Activated T-cell treated with anti-CD3 and anti-CD28 coated beads, Interleukin-2, amount 50 U/mL, for 4 hours (primary cell): Measurements from ENCODE around the gene KDM3B. TPM values are rescaled to one million over a fixed set of nuclear protein-coding genes. Genes with fewer than 3 reads are reported as not detected.
"Not testable (repeated sequence)": the region's sequence is repeated elsewhere in the genome, so short reads cannot be mapped to it uniquely, and the experiment has no call there.

Source experiments
- ATAC-seq, 2 donors: fragments of 200-7000 bp; cut with Tn5 transposase; one replicate each; pipeline ENCODE4 v1.10.0; 2021
- DNase-seq: peaks from one replicate; pipeline ENCODE4 v3.0.0-alpha.2; 2020
- H3K27me3 Mint-ChIP-seq: one replicate; pipeline ENCODE4 v1.8.0; 2021; ENCODE audit warnings: low read depth, mixed read lengths
- H3K36me3 Mint-ChIP-seq: one replicate; pipeline ENCODE4 v1.8.0; 2022; ENCODE audit warnings: mixed read lengths; ENCODE audit not compliant: insufficient read depth
- H3K4me1 Mint-ChIP-seq: one replicate; pipeline ENCODE4 v1.8.0; 2021; ENCODE audit warnings: low read depth, mixed read lengths
- H3K4me3 Mint-ChIP-seq: one replicate; pipeline ENCODE4 v1.8.0; 2021; ENCODE audit warnings: mild to moderate bottlenecking, moderate library complexity, mixed read lengths
- H3K9me3 Mint-ChIP-seq: one replicate; pipeline ENCODE4 v1.8.0; 2021; ENCODE audit warnings: mixed read lengths
- total RNA-seq, 3 donors: library from RNA; stranded (reverse); gene quantifications; one replicate each; pipeline ENCODE4 v1.2.1, GENCODE V29; 2021

The KDM3B gene
- total RNA-seq, 3 donors from 2014 or later = 33.6 to 35.6 (median 34.4) TPM

DNA sequence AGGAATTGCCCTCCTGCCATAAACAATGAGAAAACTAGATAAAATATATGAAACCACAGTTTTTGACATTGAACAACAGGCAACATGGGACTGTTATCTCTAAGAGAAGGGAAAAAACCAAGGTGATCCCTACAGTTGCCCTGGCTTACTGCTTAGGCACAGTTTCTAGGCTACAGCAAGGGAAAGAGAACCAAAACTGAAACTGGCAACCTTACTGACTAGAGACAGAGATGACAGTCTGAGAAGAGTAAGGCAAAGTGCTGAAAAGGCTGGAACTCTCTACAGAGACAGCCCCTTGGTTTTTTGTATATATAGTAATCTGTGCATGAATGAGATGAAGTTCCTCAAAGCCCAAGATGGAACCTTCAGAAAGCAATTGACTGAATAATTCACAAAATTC, 50.2 kb downstream of the KDM3B start:
- Mint-ChIP-seq H3K4me1 (peaks cover 9% of the 10 kb centered on the region), H3K27me3 (no peaks in the 10 kb centered on the region), H3K9me3 (no peaks in the 10 kb centered on the region), H3K4me3 (no peak overlapping the region), H3K36me3 (peaks cover 41% of the 10 kb centered on the region)
- ATAC-seq (peak; percentile 56 to 58), DNase-seq (no peak)

DNA sequence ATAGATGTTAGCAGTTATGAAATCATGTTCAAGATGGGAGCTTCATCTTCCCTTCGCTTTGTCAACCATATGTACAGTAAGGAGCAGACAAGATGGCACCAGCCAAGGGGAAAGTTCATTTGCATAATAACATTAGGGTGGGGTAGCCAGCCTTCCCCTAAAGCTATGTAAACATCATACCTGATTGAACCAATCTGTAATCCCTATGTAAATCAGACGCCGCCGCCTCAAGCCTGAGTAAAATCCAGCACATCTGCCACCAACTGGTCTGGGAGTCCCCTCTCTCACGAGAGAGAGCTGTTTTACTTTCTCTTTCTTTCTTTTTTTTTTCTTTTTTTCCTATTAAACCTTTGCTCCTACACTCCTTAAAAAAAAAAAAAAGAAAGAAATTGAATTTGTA, 55.5 kb downstream of the KDM3B start:
- Mint-ChIP-seq H3K9me3 (no peaks in the 10 kb centered on the region), H3K4me3 (no peak overlapping the region), H3K36me3 (peaks cover 28% of the 10 kb centered on the region), H3K27me3 (no peaks in the 10 kb centered on the region), H3K4me1 (peaks cover 9% of the 10 kb centered on the region)
- ATAC-seq (peak in 1 of 2 donors; percentile 51), DNase-seq (no peak)

DNA sequence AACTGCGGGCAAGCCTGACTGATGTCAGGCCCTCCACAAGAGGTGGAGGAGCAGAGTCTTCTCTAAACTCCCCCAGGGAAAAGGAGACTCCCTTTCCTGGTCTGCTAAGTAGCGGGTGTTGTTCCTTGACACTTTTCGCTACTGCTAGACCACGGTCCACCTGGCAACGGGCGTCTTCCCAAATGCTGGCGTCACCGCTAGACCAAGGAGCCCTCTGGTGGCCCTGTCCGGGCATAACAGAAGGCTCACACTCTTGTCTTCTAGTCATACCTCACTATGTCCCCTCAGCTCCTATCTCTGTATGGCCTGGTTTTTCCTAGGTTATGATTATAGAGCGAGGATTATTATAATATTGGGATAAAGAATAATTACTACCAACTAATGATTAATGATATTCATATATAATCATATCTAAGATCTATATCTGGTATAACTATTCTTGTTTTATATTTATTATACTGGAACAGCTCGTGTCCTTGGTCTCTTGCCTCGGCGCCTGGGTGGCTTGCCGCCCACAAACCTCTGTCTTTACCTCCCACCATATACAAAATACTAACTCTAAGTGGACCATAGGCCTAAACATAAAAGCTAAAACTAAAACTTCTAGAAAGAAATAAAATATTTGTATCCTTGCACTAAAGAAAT, 58.6 kb downstream of the KDM3B start:
- H3K36me3 Mint-ChIP-seq = peaks cover 25% of the 10 kb centered on the region
- not testable (repeated sequence) for H3K9me3 Mint-ChIP-seq, H3K27me3 Mint-ChIP-seq, H3K4me1 Mint-ChIP-seq, H3K4me3 Mint-ChIP-seq, ATAC-seq
- peak; percentile 7 for DNase-seq

DNA sequence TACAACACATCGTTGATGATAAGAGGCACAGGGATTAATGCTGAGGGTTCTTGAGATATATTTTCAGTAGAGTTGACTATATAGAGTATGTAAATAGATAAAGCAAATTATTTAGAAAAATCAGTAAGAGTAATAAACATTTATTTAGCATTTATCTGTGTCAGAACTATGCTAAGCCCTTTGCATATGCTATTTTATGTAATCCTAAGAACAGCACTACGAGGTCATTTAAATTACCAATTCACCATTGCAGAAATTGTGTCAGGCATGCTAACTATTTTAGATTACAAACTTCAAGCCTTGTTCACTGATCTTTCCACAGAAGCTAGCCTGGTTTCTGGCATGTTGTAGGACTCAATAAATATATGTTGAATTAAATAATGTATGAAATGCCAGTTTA, 66.0 kb downstream of the KDM3B start:
- Mint-ChIP-seq H3K9me3 (no peaks in the 10 kb centered on the region), H3K27me3 (no peaks in the 10 kb centered on the region), H3K36me3 (peaks cover 28% of the 10 kb centered on the region), H3K4me3 (no peak overlapping the region), H3K4me1 (no peaks in the 10 kb centered on the region)
- DNase-seq (no peak), ATAC-seq (no peak)

DNA sequence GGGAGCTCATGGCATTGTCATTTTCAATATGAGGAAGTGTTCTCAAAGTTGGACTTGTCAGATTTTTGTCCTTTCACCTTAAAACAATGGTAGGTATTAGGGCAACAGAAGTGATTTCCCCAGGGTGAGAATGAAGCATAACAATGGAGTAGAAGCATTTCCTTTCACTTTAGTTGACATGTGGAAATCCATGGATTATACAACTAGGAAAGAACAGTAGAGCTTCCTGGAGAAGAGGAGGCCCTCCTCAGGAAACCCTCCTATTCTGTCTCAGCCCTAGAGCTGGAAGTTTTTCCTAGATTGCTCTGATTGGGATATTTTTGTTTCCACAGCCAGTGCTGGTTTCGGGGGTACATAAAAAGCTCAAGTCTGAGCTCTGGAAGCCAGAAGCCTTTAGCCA, 72.6 kb downstream of the KDM3B start:
- Mint-ChIP-seq H3K4me3 (no peak overlapping the region), H3K9me3 (no peaks in the 10 kb centered on the region), H3K36me3 (peaks cover 55% of the 10 kb centered on the region), H3K27me3 (no peaks in the 10 kb centered on the region), H3K4me1 (no peaks in the 10 kb centered on the region)
- no peak for DNase-seq
- no peak for ATAC-seq

DNA sequence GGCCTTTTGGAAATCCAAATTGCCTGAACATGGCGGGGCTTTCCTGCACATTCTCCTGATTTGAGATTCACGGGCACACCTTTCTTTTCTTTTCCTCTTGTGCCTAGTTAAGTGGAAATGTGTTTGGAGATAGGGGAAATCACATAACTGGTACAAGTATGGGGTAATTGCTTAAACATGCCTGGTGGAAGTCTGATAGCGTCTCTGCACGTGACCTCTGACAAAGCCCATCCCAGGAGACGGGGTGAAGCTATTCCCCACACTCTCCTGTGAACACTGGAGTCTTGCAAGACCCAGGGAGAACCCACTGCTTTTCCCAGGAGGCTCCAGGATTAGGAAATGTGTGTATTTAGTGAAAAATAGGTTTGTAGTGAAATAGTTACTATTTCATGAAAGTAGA, 83.5 kb downstream of the KDM3B start:
- Mint-ChIP-seq H3K9me3 (no peaks in the 10 kb centered on the region), H3K36me3 (peaks cover 20% of the 10 kb centered on the region), H3K4me3 (no peak overlapping the region), H3K27me3 (no peaks in the 10 kb centered on the region), H3K4me1 (peaks cover 19% of the 10 kb centered on the region)
- no peak for DNase-seq
- no peak for ATAC-seq

DNA sequence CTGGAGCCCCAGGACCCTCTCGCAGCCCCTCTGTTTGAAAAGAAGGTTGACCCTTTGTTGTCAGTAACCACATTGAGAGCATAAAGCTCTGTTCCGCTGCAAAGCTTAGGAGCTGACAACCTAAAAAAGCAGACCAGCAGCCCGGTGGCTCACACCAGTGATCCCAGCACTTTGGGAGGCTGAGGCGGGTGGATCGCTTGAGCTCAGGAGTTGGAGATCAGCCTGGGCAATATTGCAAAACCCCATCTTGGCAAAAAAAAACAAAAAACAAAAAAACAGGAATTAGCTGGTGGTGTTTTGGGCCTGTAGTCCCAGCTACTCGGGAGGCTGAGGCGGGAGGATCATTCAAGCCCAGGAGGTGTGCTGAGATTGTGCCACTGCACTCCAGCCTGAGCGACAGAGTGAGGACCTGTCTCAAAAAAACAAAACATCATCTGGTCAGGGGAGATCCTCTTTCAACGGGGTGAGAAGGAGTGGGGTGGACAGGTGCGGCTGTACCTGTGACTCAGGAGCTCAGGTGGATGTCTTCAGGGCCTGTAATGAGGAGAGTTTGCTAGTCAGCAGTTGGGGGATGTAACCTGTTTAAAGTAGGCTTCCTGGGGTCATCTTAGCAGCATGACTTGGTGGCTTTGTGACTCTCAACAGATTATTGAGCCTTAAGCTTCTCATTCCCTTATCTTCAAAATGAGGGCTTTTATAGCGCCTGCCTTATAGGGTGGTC, 85.7 kb downstream of the KDM3B start:
- peak overlapping the region; percentile 81 for H3K4me3 Mint-ChIP-seq
- ATAC-seq = no peak
- no peaks in the 10 kb centered on the region for H3K9me3 Mint-ChIP-seq
- no peak for DNase-seq
- H3K27me3 Mint-ChIP-seq = no peaks in the 10 kb centered on the region
- peaks cover 12% of the 10 kb centered on the region for H3K36me3 Mint-ChIP-seq
- H3K4me1 Mint-ChIP-seq = peaks cover 19% of the 10 kb centered on the region

DNA sequence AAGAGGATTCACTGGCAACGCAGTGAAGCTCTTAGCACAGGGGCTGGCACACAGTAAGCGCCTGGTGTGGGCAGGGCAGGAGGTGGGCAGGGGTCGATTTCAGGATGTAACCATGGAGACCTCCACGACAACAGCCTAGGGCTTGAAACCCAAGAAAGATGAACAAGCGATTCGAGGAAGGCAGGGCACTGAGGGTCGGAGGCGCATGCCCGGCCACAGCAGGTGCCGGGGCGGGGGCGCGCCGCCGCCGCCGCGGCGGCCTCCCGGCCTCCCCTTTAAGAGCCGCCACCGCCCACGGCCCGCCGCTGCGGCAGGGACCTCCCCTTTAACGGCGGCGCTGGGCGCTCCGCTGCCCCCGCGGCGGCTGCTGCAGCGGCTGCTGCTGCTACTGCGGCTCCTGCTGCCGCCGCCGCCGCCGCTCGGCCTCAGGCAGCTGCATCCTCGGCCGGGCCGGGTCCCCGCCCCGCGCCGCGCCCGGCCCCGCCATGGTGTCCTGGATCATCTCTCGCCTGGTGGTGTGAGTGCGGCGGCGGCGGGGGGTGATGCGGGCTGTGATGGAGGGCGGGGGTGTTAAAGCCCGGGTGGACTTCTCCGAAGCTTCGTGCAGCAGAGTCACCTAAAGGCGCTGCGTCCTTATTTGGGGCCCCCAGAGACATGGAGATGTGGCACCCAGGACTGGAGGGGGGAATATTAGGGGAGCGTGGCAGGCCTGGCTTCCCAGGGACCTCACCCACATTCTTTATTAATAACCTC, 86.4 kb downstream of the KDM3B start, which contains the start of gene REEP2:
REEP2 (plus strand) TSS at position 334 of the 753 bp plus-strand sequence; CDS start at position 486, 152 bp downstream.
- H3K4me3 Mint-ChIP-seq = peak within 1 kb of the TSS; percentile 81
- peak; percentile 91 to 92 for ATAC-seq
- H3K9me3 Mint-ChIP-seq = no peaks in the 10 kb centered on the region
- peaks cover 12% of the 10 kb centered on the region for H3K36me3 Mint-ChIP-seq
- H3K4me1 Mint-ChIP-seq = peaks cover 19% of the 10 kb centered on the region
- no peaks in the 10 kb centered on the region for H3K27me3 Mint-ChIP-seq
- DNase-seq = peak; percentile 60

DNA sequence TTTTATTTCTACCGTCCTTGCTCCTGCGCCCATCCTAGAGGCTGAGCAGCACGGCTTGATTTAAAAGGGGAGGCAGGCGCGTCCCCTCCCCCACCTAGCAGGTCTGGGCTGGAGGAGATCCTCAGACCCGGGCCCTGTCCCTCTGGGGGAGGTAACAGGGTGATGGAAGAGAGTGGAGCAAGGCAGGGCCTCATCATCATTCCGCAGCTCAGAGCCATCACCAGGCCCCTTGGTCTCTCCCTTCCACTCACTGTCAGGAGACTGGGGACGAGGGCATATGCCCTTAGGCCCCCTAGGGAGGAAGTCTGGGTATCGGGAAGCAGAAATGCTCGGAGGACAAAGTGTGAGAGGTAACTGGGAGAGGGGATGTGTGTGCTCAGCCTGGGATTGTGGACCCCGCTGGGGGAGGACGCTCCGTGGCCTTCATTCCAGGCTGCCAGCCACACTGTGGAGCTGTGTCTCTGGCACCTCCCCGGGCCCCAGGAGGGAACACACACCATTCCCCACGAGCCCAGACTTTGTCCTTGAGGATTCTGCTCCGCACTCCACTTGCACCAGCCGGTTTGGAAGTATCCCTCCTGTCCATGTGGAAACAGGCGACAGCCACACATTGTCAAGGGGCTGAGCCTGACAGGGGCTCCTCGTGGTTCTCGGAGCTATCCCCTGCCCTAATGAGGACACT, 87.1 kb downstream of the KDM3B start:
- no peaks in the 10 kb centered on the region for H3K9me3 Mint-ChIP-seq
- no peaks in the 10 kb centered on the region for H3K27me3 Mint-ChIP-seq
- H3K4me3 Mint-ChIP-seq = peak overlapping the region; percentile 77
- no peak for ATAC-seq
- no peak for DNase-seq
- peaks cover 10% of the 10 kb centered on the region for H3K36me3 Mint-ChIP-seq
- H3K4me1 Mint-ChIP-seq = peaks cover 19% of the 10 kb centered on the region

DNA sequence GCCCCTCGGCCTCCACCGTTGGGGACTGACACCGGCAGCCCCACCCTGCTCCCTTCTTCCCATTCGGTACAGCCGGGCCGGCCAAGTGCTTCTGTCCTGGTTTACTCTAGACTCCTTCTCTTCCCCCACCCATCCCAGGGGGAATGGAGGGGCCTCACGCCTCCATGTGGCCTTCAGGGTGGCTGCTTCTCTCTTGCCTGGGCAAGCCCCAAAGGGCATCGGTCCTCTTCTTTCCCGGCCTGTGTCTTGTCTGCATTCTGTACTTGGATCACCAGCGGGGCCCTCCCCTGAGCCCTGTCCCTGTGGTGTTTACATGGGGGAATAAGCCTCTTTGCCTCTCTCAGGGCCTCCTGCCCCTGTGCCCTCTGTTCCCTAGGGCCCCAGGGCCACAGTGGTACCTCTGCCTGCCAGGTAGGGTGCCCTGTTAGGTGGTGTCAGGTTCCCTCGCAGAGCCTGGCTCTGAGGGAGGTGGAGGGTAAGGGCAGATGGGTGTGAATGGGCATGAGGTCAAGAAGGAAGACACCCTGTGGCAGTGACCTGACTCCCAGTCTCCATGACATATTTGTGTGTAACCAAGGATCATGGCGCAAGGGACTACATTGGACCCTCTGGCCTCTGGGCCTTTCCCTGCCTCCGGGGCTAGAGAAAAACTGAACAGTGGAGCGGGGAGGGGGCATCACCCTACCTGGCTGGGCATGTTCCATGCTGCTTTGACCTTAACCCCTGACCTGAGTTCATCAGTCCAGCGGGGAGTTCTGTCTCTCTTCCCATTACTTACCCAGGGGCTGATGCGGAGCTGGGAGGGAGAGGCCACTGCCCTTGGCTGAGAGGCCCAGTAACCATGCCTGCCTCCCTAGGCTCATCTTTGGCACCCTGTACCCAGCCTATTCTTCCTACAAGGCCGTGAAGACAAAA, 87.9 kb downstream of the KDM3B start:
- Mint-ChIP-seq H3K4me3 (peak overlapping the region; percentile 77), H3K9me3 (no peaks in the 10 kb centered on the region), H3K4me1 (peaks cover 19% of the 10 kb centered on the region), H3K36me3 (peaks cover 3% of the 10 kb centered on the region), H3K27me3 (no peaks in the 10 kb centered on the region)
- ATAC-seq = no peak
- DNase-seq = no peak

DNA sequence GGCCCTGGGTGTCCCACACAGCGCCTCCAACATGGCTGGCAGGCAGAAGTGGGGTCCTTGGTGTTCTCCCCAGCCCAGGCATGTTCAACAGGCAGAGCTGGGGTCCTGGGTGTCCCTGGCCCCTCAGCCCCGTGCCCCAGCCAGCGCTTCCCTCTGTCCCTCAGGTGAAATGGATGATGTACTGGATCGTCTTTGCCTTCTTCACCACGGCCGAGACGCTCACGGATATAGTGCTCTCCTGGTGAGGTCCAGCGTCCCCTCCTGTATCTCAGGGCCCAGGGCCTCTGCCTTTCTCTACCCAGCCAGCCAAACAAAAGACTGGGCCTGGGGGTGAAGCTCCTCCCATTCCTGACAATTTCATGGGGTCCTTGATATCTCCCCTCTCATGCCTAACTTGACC, 88.7 kb downstream of the KDM3B start:
- Mint-ChIP-seq H3K4me1 (peaks cover 19% of the 10 kb centered on the region), H3K27me3 (no peaks in the 10 kb centered on the region), H3K9me3 (no peaks in the 10 kb centered on the region), H3K4me3 (no peak overlapping the region), H3K36me3 (no peaks in the 10 kb centered on the region)
- DNase-seq = no peak
- no peak for ATAC-seq

DNA sequence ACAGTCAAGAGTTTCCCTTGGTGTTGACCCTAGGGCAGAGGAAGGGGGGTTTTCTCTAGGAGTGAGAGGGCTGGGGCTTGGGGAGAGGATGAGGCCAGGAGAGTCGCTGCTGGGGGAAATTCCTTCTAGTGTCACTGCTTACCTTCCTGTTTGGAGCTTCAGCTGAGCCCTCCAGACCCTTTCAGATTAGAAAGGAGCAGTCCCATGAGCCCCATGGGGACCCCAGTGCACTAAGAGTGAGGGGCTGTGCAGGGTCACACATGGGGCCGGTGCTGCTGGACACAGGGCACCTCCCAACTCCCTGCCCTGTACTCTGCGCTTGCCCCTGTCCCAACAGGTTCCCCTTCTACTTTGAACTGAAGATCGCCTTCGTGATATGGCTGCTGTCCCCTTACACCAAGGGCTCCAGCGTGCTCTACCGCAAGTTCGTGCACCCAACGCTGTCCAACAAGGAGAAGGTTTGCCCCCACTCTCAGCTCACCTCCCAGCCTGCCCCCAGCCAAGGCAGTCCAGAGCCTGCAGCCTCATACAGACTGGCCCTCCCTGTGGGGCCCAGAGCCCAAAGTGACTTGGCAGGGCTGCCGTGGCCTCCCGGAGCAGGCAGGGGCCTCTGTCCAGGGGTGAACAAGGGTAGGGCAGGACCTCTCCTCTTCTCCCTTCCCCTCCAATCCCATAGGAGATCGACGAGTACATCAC, 91.7 kb downstream of the KDM3B start:
- no peaks in the 10 kb centered on the region for H3K36me3 Mint-ChIP-seq
- H3K4me3 Mint-ChIP-seq = no peak overlapping the region
- ATAC-seq = no peak
- no peaks in the 10 kb centered on the region for H3K27me3 Mint-ChIP-seq
- H3K9me3 Mint-ChIP-seq = no peaks in the 10 kb centered on the region
- no peak for DNase-seq
- peaks cover 9% of the 10 kb centered on the region for H3K4me1 Mint-ChIP-seq
